ENCODE measurements around the gene CACNB2. TPM values are rescaled to one million over a fixed set of nuclear protein-coding genes. Genes with fewer than 3 reads are reported as not detected.
A peak's percentile ranks its signal among the peaks of the same experiment; 100 is the strongest.

The CACNB2 gene
- total RNA-seq, 1 experiment from 2014 or later: not detected

- DNase-seq (ENCODE audit: low read depth): peak; percentile 50
These were observed 89.6 kb downstream of the CACNB2 start for GRCh38 chr10:18229826-18230225.

- DNase-seq (ENCODE audit: low read depth): peak; percentile 5
These were observed 90.6 kb downstream of the CACNB2 start for GRCh38 chr10:18230794-18231193.

GRCh38 chr10:18231480-18231879 is 91.3 kb downstream of the CACNB2 start:
- no peak for DNase-seq (ENCODE audit: low read depth)

- DNase-seq (ENCODE audit: low read depth): no peak
These were observed 93.6 kb downstream of the CACNB2 start for GRCh38 chr10:18233775-18234174.

- DNase-seq (ENCODE audit: low read depth): no peak
These were observed 95.3 kb downstream of the CACNB2 start for GRCh38 chr10:18235477-18235876.

- no peak for DNase-seq (ENCODE audit: low read depth)
These were observed 96.5 kb downstream of the CACNB2 start for GRCh38 chr10:18236756-18237155.

GRCh38 chr10:18238870-18239485 is 98.8 kb downstream of the CACNB2 start:
- DNase-seq (ENCODE audit: low read depth): peak; percentile 37

GRCh38 chr10:18240185-18240882 is 100.1 kb downstream of the CACNB2 start:
- DNase-seq (ENCODE audit: low read depth): no peak

GRCh38 chr10:18246967-18247366 is 106.7 kb downstream of the CACNB2 start:
- no peak for DNase-seq (ENCODE audit: low read depth)

GRCh38 chr10:18252086-18252485 is 111.9 kb downstream of the CACNB2 start:
- no peak for DNase-seq (ENCODE audit: low read depth)

GRCh38 chr10:18254086-18254485 is 113.9 kb downstream of the CACNB2 start:
- DNase-seq (ENCODE audit: low read depth): no peak

- no peak for DNase-seq (ENCODE audit: low read depth)
These were observed 114.5 kb downstream of the CACNB2 start for GRCh38 chr10:18254692-18255091.

- no peak for DNase-seq (ENCODE audit: low read depth)
These were observed 120.2 kb downstream of the CACNB2 start for GRCh38 chr10:18260310-18260922.

GRCh38 chr10:18261063-18261610 is 120.9 kb downstream of the CACNB2 start:
- no peak for DNase-seq (ENCODE audit: low read depth)

GRCh38 chr10:18261768-18262231 is 121.6 kb downstream of the CACNB2 start:
- no peak for DNase-seq (ENCODE audit: low read depth)

- no peak for DNase-seq (ENCODE audit: low read depth)
These were observed 124.3 kb downstream of the CACNB2 start for GRCh38 chr10:18264466-18265050.

- no peak for DNase-seq (ENCODE audit: low read depth)
These were observed 127.8 kb downstream of the CACNB2 start for GRCh38 chr10:18268005-18268404.

GRCh38 chr10:18271491-18271890 is 131.3 kb downstream of the CACNB2 start:
- DNase-seq (ENCODE audit: low read depth): no peak

- no peak for DNase-seq (ENCODE audit: low read depth)
These were observed 132.8 kb downstream of the CACNB2 start for GRCh38 chr10:18273039-18273438.

GRCh38 chr10:18278181-18278580 is 138.0 kb downstream of the CACNB2 start:
- DNase-seq (ENCODE audit: low read depth): no peak

- DNase-seq (ENCODE audit: low read depth): peak; percentile 7
These were observed 138.9 kb downstream of the CACNB2 start for GRCh38 chr10:18279173-18279572.

- no peak for DNase-seq (ENCODE audit: low read depth)
These were observed 141.9 kb downstream of the CACNB2 start for GRCh38 chr10:18282094-18282493.

All from LHCN-M2 (cell line).